ENCODE results near the gene SNX30. TPM values are rescaled to one million over a fixed set of nuclear protein-coding genes. Genes with fewer than 3 reads are reported as not detected.

SNX30 gene
- total RNA-seq, 1 donor from 2014 or later = 7.5 TPM

Other genes starting within 250 kb of the SNX30 start
- gene INIP, start 32.6 kb upstream of the SNX30 start, total RNA-seq = 12.4 and 15.1 TPM in 2 replicates
- gene SLC46A2, start 140.1 kb downstream of the SNX30 start, total RNA-seq = not detected in 2 replicates